ENCODE data around the gene EFCAB6.

EFCAB6 gene

GRCh38 chr22:43858156-43858895 is 46.2 kb upstream of the EFCAB6 start:
- no peak for DNase-seq
- Histone ChIP-seq H3K4me3 (ENCODE audit: low read depth, low read length) (no peak overlapping the region), H3K36me3 (replicated peaks) (no peaks in the 10 kb centered on the region), H3K27ac (no peak overlapping the region), H3K27me3 (replicated peaks) (peaks cover 7% of the 10 kb centered on the region)
- TF ChIP-seq CTCF (IDR thresholded peaks at IDR 0.05; ENCODE audit: low read depth, low read length, missing control alignments) = no peak
- in situ Hi-C loops (cut with HindIII; ENCODE audit: low pct_ligation_motif_present, low sequenced_read_pairs) = no loop called here

GRCh38 chr22:43857367-43857766 is 45.3 kb upstream of the EFCAB6 start:
- no peak for TF ChIP-seq CTCF (IDR thresholded peaks at IDR 0.05; ENCODE audit: low read depth, low read length, missing control alignments)
- Histone ChIP-seq H3K27me3 (replicated peaks) (peaks cover 4% of the 10 kb centered on the region), H3K4me3 (ENCODE audit: low read depth, low read length) (no peak overlapping the region), H3K27ac (no peak overlapping the region), H3K36me3 (replicated peaks) (no peaks in the 10 kb centered on the region)
- in situ Hi-C loops (cut with HindIII; ENCODE audit: low pct_ligation_motif_present, low sequenced_read_pairs) = no loop called here
- DNase-seq = no peak

GRCh38 chr22:43855431-43855830 is 43.3 kb upstream of the EFCAB6 start:
- Histone ChIP-seq H3K27me3 (replicated peaks) (no peaks in the 10 kb centered on the region), H3K4me3 (ENCODE audit: low read depth, low read length) (no peak overlapping the region), H3K36me3 (replicated peaks) (no peaks in the 10 kb centered on the region), H3K27ac (no peak overlapping the region)
- in situ Hi-C loops (cut with HindIII; ENCODE audit: low pct_ligation_motif_present, low sequenced_read_pairs) = no loop called here
- no peak for DNase-seq
- TF ChIP-seq CTCF (IDR thresholded peaks at IDR 0.05; ENCODE audit: low read depth, low read length, missing control alignments) = no peak

- no peak overlapping the region for H3K27ac ChIP-seq
Measured at GRCh38 chr22:43854786-43855271, 42.7 kb upstream of the EFCAB6 start.

GRCh38 chr22:43854121-43854785 is 42.1 kb upstream of the EFCAB6 start:
- Histone ChIP-seq H3K4me3 (ENCODE audit: low read depth, low read length) (no peak overlapping the region), H3K27ac (no peak overlapping the region), H3K36me3 (replicated peaks) (no peaks in the 10 kb centered on the region), H3K27me3 (replicated peaks) (no peaks in the 10 kb centered on the region)
- in situ Hi-C loops (cut with HindIII; ENCODE audit: low pct_ligation_motif_present, low sequenced_read_pairs) = no loop called here
- no peak for DNase-seq
- no peak for TF ChIP-seq CTCF (IDR thresholded peaks at IDR 0.05; ENCODE audit: low read depth, low read length, missing control alignments)

More at GRCh38 chr22:43854786-43855271, 42.7 kb upstream of the EFCAB6 start:
- in situ Hi-C loops (cut with HindIII; ENCODE audit: low pct_ligation_motif_present, low sequenced_read_pairs) = no loop called here
- no peak overlapping the region for H3K4me3 ChIP-seq (ENCODE audit: low read depth, low read length)
- H3K36me3 ChIP-seq (replicated peaks) = no peaks in the 10 kb centered on the region
- no peak for TF ChIP-seq CTCF (IDR thresholded peaks at IDR 0.05; ENCODE audit: low read depth, low read length, missing control alignments)
- no peaks in the 10 kb centered on the region for H3K27me3 ChIP-seq (replicated peaks)
- no peak for DNase-seq
